ENCODE data around the gene TTC27.

GRCh38 chr2:32836933-32837332 lies 209.1 kb downstream of the TTC27 start:
- TF ChIP-seq SPI1 (IDR thresholded peaks at IDR 0.05; ENCODE audit: borderline replicate concordance, insufficient read depth, low read depth, low read length), result no peak
- no peak for TF ChIP-seq CTCF (IDR thresholded peaks at IDR 0.05 in 2 of 3, conservative IDR thresholded peaks at IDR 0.05 in 1 of 3; ENCODE audit: control insufficient read depth in 2 of 3, extremely low read depth in 1 of 3, insufficient read depth in 1 of 3, low read depth in 3 of 3, low read length in 3 of 3)
